ENCODE measurements around the gene MGLL.

Gene MGLL

GRCh38 chr3:127687228-127687737 is 135.0 kb downstream of the MGLL start:
- Histone ChIP-seq H3K9ac (ENCODE audit: low read length) (no peak overlapping the region), H4K20me1 (ENCODE audit: insufficient read depth, low read length) (no peaks in the 10 kb centered on the region), H3K9me2 (ENCODE audit: low read depth, low read length) (no peaks in the 10 kb centered on the region), H3K79me2 (ENCODE audit: insufficient read depth, low read length) (no peaks in the 10 kb centered on the region), H3K36me3 (ENCODE audit: insufficient read depth, low read length) (no peaks in the 10 kb centered on the region), H3K4me1 (ENCODE audit: insufficient read depth, low read length, severe bottlenecking) (no peaks in the 10 kb centered on the region), H3K27me3 (ENCODE audit: insufficient read depth, low read length) (peaks cover 3% of the 10 kb centered on the region; the same call in 1 of the 2 replicates), H2AFZ (ENCODE audit: low read length) (no peak overlapping the region), H3K9me3 (ENCODE audit: low read length) (no peaks in the 10 kb centered on the region), H3K4me3 (ENCODE audit: low read depth, low read length, poor library complexity, severe bottlenecking) (no peak overlapping the region), H3K4me2 (ENCODE audit: low read length) (no peak overlapping the region), H3K27ac (ENCODE audit: low read depth, low read length, poor library complexity, severe bottlenecking) (no peak overlapping the region), H3F3A (ENCODE audit: insufficient read depth, low read length) (no peaks in the 10 kb centered on the region)
- TF ChIP-seq EZH2 (IDR thresholded peaks at IDR 0.05; ENCODE audit: borderline replicate concordance, low read length), result no peak
- TF ChIP-seq, protein P1, sequence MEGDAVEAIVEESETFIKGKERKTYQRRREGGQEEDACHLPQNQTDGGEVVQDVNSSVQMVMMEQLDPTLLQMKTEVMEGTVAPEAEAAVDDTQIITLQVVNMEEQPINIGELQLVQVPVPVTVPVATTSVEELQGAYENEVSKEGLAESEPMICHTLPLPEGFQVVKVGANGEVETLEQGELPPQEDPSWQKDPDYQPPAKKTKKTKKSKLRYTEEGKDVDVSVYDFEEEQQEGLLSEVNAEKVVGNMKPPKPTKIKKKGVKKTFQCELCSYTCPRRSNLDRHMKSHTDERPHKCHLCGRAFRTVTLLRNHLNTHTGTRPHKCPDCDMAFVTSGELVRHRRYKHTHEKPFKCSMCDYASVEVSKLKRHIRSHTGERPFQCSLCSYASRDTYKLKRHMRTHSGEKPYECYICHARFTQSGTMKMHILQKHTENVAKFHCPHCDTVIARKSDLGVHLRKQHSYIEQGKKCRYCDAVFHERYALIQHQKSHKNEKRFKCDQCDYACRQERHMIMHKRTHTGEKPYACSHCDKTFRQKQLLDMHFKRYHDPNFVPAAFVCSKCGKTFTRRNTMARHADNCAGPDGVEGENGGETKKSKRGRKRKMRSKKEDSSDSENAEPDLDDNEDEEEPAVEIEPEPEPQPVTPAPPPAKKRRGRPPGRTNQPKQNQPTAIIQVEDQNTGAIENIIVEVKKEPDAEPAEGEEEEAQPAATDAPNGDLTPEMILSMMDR (IDR thresholded peaks at IDR 0.05; ENCODE audit: low read length), result no peak

DNA sequence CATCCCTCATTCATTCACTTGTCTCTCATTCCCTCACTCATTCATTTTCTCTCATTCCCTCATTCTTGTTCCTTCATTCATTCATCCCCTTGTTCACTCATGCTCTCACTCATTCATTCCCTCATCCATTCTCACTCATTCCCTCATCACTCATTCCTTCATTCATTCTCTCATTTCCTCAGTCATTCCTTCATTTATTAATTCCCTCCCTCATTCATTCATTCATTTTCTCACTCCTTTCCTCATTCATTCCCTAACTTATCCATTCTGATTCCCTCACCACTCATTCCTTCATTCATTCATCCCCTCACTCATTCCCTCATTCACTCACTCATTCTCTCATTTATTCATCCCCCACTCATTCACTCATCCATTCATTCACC is 135.8 kb downstream of the MGLL start:
- no peak for TF ChIP-seq EZH2 (IDR thresholded peaks at IDR 0.05; ENCODE audit: borderline replicate concordance, low read length)
- TF ChIP-seq, protein P1 (IDR thresholded peaks at IDR 0.05; ENCODE audit: low read length), result no peak
- H3F3A ChIP-seq (ENCODE audit: insufficient read depth, low read length), result no peaks in the 10 kb centered on the region
- no peaks in the 10 kb centered on the region for H3K9me2 ChIP-seq (ENCODE audit: low read depth, low read length)
- no peak overlapping the region for H3K4me2 ChIP-seq (ENCODE audit: low read length)
- no peak overlapping the region for H3K27ac ChIP-seq (ENCODE audit: low read depth, low read length, poor library complexity, severe bottlenecking)
- no peak overlapping the region for H2AFZ ChIP-seq (ENCODE audit: low read length)
- no peaks in the 10 kb centered on the region for H3K9me3 ChIP-seq (ENCODE audit: low read length)
- H3K27me3 ChIP-seq (ENCODE audit: insufficient read depth, low read length), result no peaks in the 10 kb centered on the region
- no peak overlapping the region for H3K4me3 ChIP-seq (ENCODE audit: low read depth, low read length, poor library complexity, severe bottlenecking)
- H3K79me2 ChIP-seq (ENCODE audit: insufficient read depth, low read length), result no peaks in the 10 kb centered on the region
- no peaks in the 10 kb centered on the region for H4K20me1 ChIP-seq (ENCODE audit: insufficient read depth, low read length)
- H3K9ac ChIP-seq (ENCODE audit: low read length), result no peak overlapping the region
- H3K36me3 ChIP-seq (ENCODE audit: insufficient read depth, low read length), result no peaks in the 10 kb centered on the region
- no peaks in the 10 kb centered on the region for H3K4me1 ChIP-seq (ENCODE audit: insufficient read depth, low read length, severe bottlenecking)

GRCh38 chr3:127685708-127686511 is 136.4 kb downstream of the MGLL start:
- H3K4me3 ChIP-seq (ENCODE audit: low read depth, low read length, poor library complexity, severe bottlenecking), result no peak overlapping the region
- H3K9ac ChIP-seq (ENCODE audit: low read length), result no peak overlapping the region
- H3F3A ChIP-seq (ENCODE audit: insufficient read depth, low read length), result no peaks in the 10 kb centered on the region
- TF ChIP-seq, protein P1 (IDR thresholded peaks at IDR 0.05; ENCODE audit: low read length), result no peak
- TF ChIP-seq EZH2 (IDR thresholded peaks at IDR 0.05; ENCODE audit: borderline replicate concordance, low read length), result no peak
- H3K36me3 ChIP-seq (ENCODE audit: insufficient read depth, low read length), result no peaks in the 10 kb centered on the region
- H4K20me1 ChIP-seq (ENCODE audit: insufficient read depth, low read length), result no peaks in the 10 kb centered on the region
- no peak overlapping the region for H3K4me2 ChIP-seq (ENCODE audit: low read length)
- H3K4me1 ChIP-seq (ENCODE audit: insufficient read depth, low read length, severe bottlenecking), result no peaks in the 10 kb centered on the region
- no peaks in the 10 kb centered on the region for H3K9me3 ChIP-seq (ENCODE audit: low read length)
- no peaks in the 10 kb centered on the region for H3K27me3 ChIP-seq (ENCODE audit: insufficient read depth, low read length)
- H3K9me2 ChIP-seq (ENCODE audit: low read depth, low read length), result no peaks in the 10 kb centered on the region
- H3K27ac ChIP-seq (ENCODE audit: low read depth, low read length, poor library complexity, severe bottlenecking), result no peak overlapping the region
- no peaks in the 10 kb centered on the region for H3K79me2 ChIP-seq (ENCODE audit: insufficient read depth, low read length)
- H2AFZ ChIP-seq (ENCODE audit: low read length), result no peak overlapping the region

All from OCI-LY1 (cell line).